ENCODE data around the gene THAP7. TPM values are rescaled to one million over a fixed set of nuclear protein-coding genes. Genes with fewer than 3 reads are reported as not detected.

THAP7 gene
- total RNA-seq, 1 experiment from 2014 or later, result 23.5 TPM

- Histone ChIP-seq H3K9me3 (ENCODE audit: control insufficient read depth, insufficient read depth, low read depth, low read length) (no peaks in the 10 kb centered on the region), H3K27me3 (ENCODE audit: control insufficient read depth, insufficient read depth, low read length) (no peaks in the 10 kb centered on the region), H3K27ac (ENCODE audit: low read length) (no peak within 1 kb of the TSS), H3K4me1 (ENCODE audit: control insufficient read depth, insufficient read depth, low read length) (no peaks in the 10 kb centered on the region), H3K4me3 (ENCODE audit: low read depth in 2 of 2, low read length in 2 of 2) (no peak within 1 kb of the TSS), H3K36me3 (ENCODE audit: control insufficient read depth, insufficient read depth, low read length) (no peaks in the 10 kb centered on the region)
- TF ChIP-seq SIN3A (IDR thresholded peaks at IDR 0.05; ENCODE audit: borderline replicate concordance, insufficient read depth, low read depth, low read length), result no peak
- no peak for TF ChIP-seq TCF7L2 (IDR thresholded peaks at IDR 0.05; ENCODE audit: low read depth, low read length)
- no peak for TF ChIP-seq REST (IDR thresholded peaks at IDR 0.05; ENCODE audit: insufficient read depth in 1 of 2, low read depth in 2 of 2, low read length in 1 of 2)
- no peak for TF ChIP-seq POLR2AphosphoS5 (IDR thresholded peaks at IDR 0.05; ENCODE audit: low read depth, low read length)
- no peak for TF ChIP-seq CTCF (IDR thresholded peaks at IDR 0.05)
- POLR2A ChIA-PET, result no interaction called here
- CTCF ChIA-PET, result no interaction called here
- no TSS peak for BruUV-seq (replicated peaks)
- ATAC-seq (no peak), DNase-seq (ENCODE audit: low read depth, low spot score) (no peak)
- intact Hi-C loops (cut with micrococcal nuclease; ENCODE audit: unreplicated experiment), result no loop called here
- in situ Hi-C loops (cut with HindIII; ENCODE audit: low pct_unique_long_range_greater_than_20kb, low sequenced_read_pairs), result no loop called here
Observed at GRCh38 chr22:21032037-21032867, 30.3 kb upstream of the THAP7 start, which contains the start of gene SLC7A4. Gene SLC7A4 (minus strand): TSS chr22:21032561. CDS start chr22:21031812, 749 bp downstream.

GRCh38 chr22:21031545-21032036 is 29.7 kb upstream of the THAP7 start:
- no peak for TF ChIP-seq CTCF (IDR thresholded peaks at IDR 0.05)
- no peak for TF ChIP-seq SIN3A (IDR thresholded peaks at IDR 0.05; ENCODE audit: borderline replicate concordance, insufficient read depth, low read depth, low read length)
- TF ChIP-seq REST (IDR thresholded peaks at IDR 0.05; ENCODE audit: insufficient read depth in 1 of 2, low read depth in 2 of 2, low read length in 1 of 2), result no peak
- TF ChIP-seq POLR2AphosphoS5 (IDR thresholded peaks at IDR 0.05; ENCODE audit: low read depth, low read length), result no peak
- TF ChIP-seq TCF7L2 (IDR thresholded peaks at IDR 0.05; ENCODE audit: low read depth, low read length), result no peak
- no peak for DNase-seq (ENCODE audit: low read depth, low spot score)
- ChIA-PET CTCF (no interaction called here), POLR2A (no interaction called here)
- intact Hi-C loops (cut with micrococcal nuclease; ENCODE audit: unreplicated experiment) (no loop called here), in situ Hi-C loops (cut with HindIII; ENCODE audit: low pct_unique_long_range_greater_than_20kb, low sequenced_read_pairs) (no loop called here)
- no peaks in the 10 kb centered on the region for H3K9me3 ChIP-seq (ENCODE audit: control insufficient read depth, insufficient read depth, low read depth, low read length)
- no peak overlapping the region for H3K27ac ChIP-seq (ENCODE audit: low read length)
- no peak for ATAC-seq
- H3K36me3 ChIP-seq (ENCODE audit: control insufficient read depth, insufficient read depth, low read length), result no peaks in the 10 kb centered on the region
- no peaks in the 10 kb centered on the region for H3K27me3 ChIP-seq (ENCODE audit: control insufficient read depth, insufficient read depth, low read length)
- H3K4me3 ChIP-seq (ENCODE audit: low read depth in 2 of 2, low read length in 2 of 2), result no peak overlapping the region
- no peaks in the 10 kb centered on the region for H3K4me1 ChIP-seq (ENCODE audit: control insufficient read depth, insufficient read depth, low read length)
- BruUV-seq (replicated peaks), result no TSS peak

Data from Panc1 (cell line).